Stimulated activated naive CD8-positive, alpha-beta T cell treated with anti-CD3 and anti-CD28 coated beads, Interleukin-15, amount 100 ng/mL, for 72 hours (primary cell): ENCODE data around the gene TBX2.
"Not testable (repeated sequence)": the region's sequence is repeated elsewhere in the genome, so short reads cannot be mapped to it uniquely, and the experiment has no call there.

Source experiments
- ATAC-seq: fragments of 150-1000 bp; cut with Tn5 transposase; 2 replicates; pipeline ENCODE4 v1.10.0; 2021; ENCODE audit warnings: mild to moderate bottlenecking, moderate library complexity
- DNase-seq, 2 donors: peaks; one replicate each; pipeline ENCODE4 v3.0.0; 2021 to 2022
- H3K27ac Mint-ChIP-seq, 2 donors: one replicate each; pipeline ENCODE4 v1.8.0; 2022; ENCODE audit warnings: mild to moderate bottlenecking in 2 of 2, mixed read lengths in 2 of 2, moderate library complexity in 2 of 2
- H3K27me3 Mint-ChIP-seq: one replicate; pipeline ENCODE4 v1.8.0; 2022; ENCODE audit warnings: mixed read lengths
- H3K4me1 Mint-ChIP-seq: one replicate; pipeline ENCODE4 v1.8.0; 2022; ENCODE audit warnings: mild to moderate bottlenecking, mixed read lengths
- H3K4me3 Mint-ChIP-seq, 2 donors: one replicate each; pipeline ENCODE4 v1.8.0; 2022; ENCODE audit warnings: mild to moderate bottlenecking in 2 of 2, mixed read lengths in 2 of 2, moderate library complexity in 1 of 2
- H3K9me3 Mint-ChIP-seq, 2 donors: one replicate each; pipeline ENCODE4 v1.8.0; 2022; ENCODE audit warnings: mixed read lengths in 2 of 2

The TBX2 gene

GRCh38 chr17:61421460-61421859 is 21.8 kb downstream of the TBX2 start:
- no peak overlapping the region for H3K27ac Mint-ChIP-seq
- DNase-seq = no peak
- no peaks in the 10 kb centered on the region for H3K9me3 Mint-ChIP-seq
- peaks cover 10% of the 10 kb centered on the region for H3K4me1 Mint-ChIP-seq
- no peak for ATAC-seq
- H3K4me3 Mint-ChIP-seq = no peak overlapping the region
- peaks cover 65% of the 10 kb centered on the region for H3K27me3 Mint-ChIP-seq

GRCh38 chr17:61422116-61422799 is 22.6 kb downstream of the TBX2 start:
- ATAC-seq (no peak), DNase-seq (no peak)
- H3K9me3 Mint-ChIP-seq = no peaks in the 10 kb centered on the region
- H3K27ac Mint-ChIP-seq = no peak overlapping the region
- peaks cover 2% of the 10 kb centered on the region for H3K4me1 Mint-ChIP-seq
- H3K4me3 Mint-ChIP-seq = no peak overlapping the region
- H3K27me3 Mint-ChIP-seq = peaks cover 57% of the 10 kb centered on the region

- DNase-seq = no peak
- Mint-ChIP-seq H3K4me3 (no peak overlapping the region), H3K27me3 (peaks cover 54% of the 10 kb centered on the region), H3K4me1 (no peaks in the 10 kb centered on the region), H3K9me3 (no peaks in the 10 kb centered on the region), H3K27ac (no peak overlapping the region)
- ATAC-seq = no peak
Measured at GRCh38 chr17:61422869-61423268, 23.2 kb downstream of the TBX2 start.

- DNase-seq (no peak), ATAC-seq (no peak)
- H3K27me3 Mint-ChIP-seq = peaks cover 45% of the 10 kb centered on the region
- H3K27ac Mint-ChIP-seq = no peak overlapping the region
- no peak overlapping the region for H3K4me3 Mint-ChIP-seq
- H3K4me1 Mint-ChIP-seq = no peaks in the 10 kb centered on the region
- H3K9me3 Mint-ChIP-seq = no peaks in the 10 kb centered on the region
Measured at GRCh38 chr17:61423967-61424649, 24.5 kb downstream of the TBX2 start.

- Mint-ChIP-seq H3K27me3 (peaks cover 27% of the 10 kb centered on the region), H3K27ac (no peak overlapping the region), H3K4me1 (no peaks in the 10 kb centered on the region), H3K4me3 (no peak overlapping the region), H3K9me3 (no peaks in the 10 kb centered on the region)
- DNase-seq (no peak), ATAC-seq (no peak)
Measured at GRCh38 chr17:61425682-61426481, 26.2 kb downstream of the TBX2 start.

GRCh38 chr17:61426482-61427304 is 27.1 kb downstream of the TBX2 start:
- H3K27ac Mint-ChIP-seq = no peak overlapping the region

GRCh38 chr17:61427567-61427966 is 27.9 kb downstream of the TBX2 start:
- no peak overlapping the region for H3K27ac Mint-ChIP-seq
- no peaks in the 10 kb centered on the region for H3K9me3 Mint-ChIP-seq
- ATAC-seq = no peak
- no peak overlapping the region for H3K4me3 Mint-ChIP-seq
- H3K4me1 Mint-ChIP-seq = no peaks in the 10 kb centered on the region
- peaks cover 19% of the 10 kb centered on the region for H3K27me3 Mint-ChIP-seq
- no peak for DNase-seq

More at GRCh38 chr17:61426482-61427304, 27.1 kb downstream of the TBX2 start:
- ATAC-seq (no peak), DNase-seq (no peak)
- no peaks in the 10 kb centered on the region for H3K9me3 Mint-ChIP-seq
- peaks cover 22% of the 10 kb centered on the region for H3K27me3 Mint-ChIP-seq
- H3K4me3 Mint-ChIP-seq = no peak overlapping the region
- no peaks in the 10 kb centered on the region for H3K4me1 Mint-ChIP-seq

- no peak overlapping the region for H3K4me3 Mint-ChIP-seq
- H3K27ac Mint-ChIP-seq = no peak overlapping the region
- H3K9me3 Mint-ChIP-seq = no peaks in the 10 kb centered on the region
- ATAC-seq (no peak), DNase-seq (no peak)
- H3K27me3 Mint-ChIP-seq = peaks cover 26% of the 10 kb centered on the region
- H3K4me1 Mint-ChIP-seq = no peaks in the 10 kb centered on the region
Measured at GRCh38 chr17:61429274-61429673, 29.6 kb downstream of the TBX2 start.

GRCh38 chr17:61429831-61430230 is 30.2 kb downstream of the TBX2 start:
- not testable (repeated sequence) for H3K4me3 Mint-ChIP-seq, H3K27ac Mint-ChIP-seq, H3K4me1 Mint-ChIP-seq, DNase-seq, H3K9me3 Mint-ChIP-seq, ATAC-seq
- H3K27me3 Mint-ChIP-seq = peaks cover 32% of the 10 kb centered on the region

GRCh38 chr17:61431594-61432311 is 32.1 kb downstream of the TBX2 start:
- Mint-ChIP-seq H3K4me1 (no peaks in the 10 kb centered on the region), H3K27ac (no peak overlapping the region)
- DNase-seq = no peak

GRCh38 chr17:61436273-61436672 is 36.6 kb downstream of the TBX2 start:
- Mint-ChIP-seq H3K9me3 (peaks cover 9 to 20% of the 10 kb centered on the region in 2 donors), H3K4me3 (no peak overlapping the region), H3K27me3 (peaks cover 59% of the 10 kb centered on the region), H3K4me1 (peaks cover 6% of the 10 kb centered on the region), H3K27ac (no peak overlapping the region)
- DNase-seq (no peak), ATAC-seq (no peak)

More at GRCh38 chr17:61431594-61432311, 32.1 kb downstream of the TBX2 start:
- Mint-ChIP-seq H3K27me3 (peaks cover 26% of the 10 kb centered on the region), H3K9me3 (peaks cover 0 to 7% of the 10 kb centered on the region in 2 donors), H3K4me3 (no peak overlapping the region)
- ATAC-seq = no peak

- ATAC-seq (no peak), DNase-seq (no peak)
- no peak overlapping the region for H3K4me3 Mint-ChIP-seq
- peaks cover 59% of the 10 kb centered on the region for H3K27me3 Mint-ChIP-seq
- no peak overlapping the region for H3K27ac Mint-ChIP-seq
- peaks cover 6% of the 10 kb centered on the region for H3K4me1 Mint-ChIP-seq
- H3K9me3 Mint-ChIP-seq = peaks cover 9 to 20% of the 10 kb centered on the region in 2 donors
Measured at GRCh38 chr17:61436995-61437704, 37.5 kb downstream of the TBX2 start.

- Mint-ChIP-seq H3K4me3 (no peak overlapping the region), H3K27ac (no peak overlapping the region), H3K9me3 (peaks cover 9 to 13% of the 10 kb centered on the region in 2 donors), H3K27me3 (peaks cover 62% of the 10 kb centered on the region), H3K4me1 (peaks cover 6% of the 10 kb centered on the region)
- ATAC-seq = peak; percentile 99
- no peak for DNase-seq
Measured at GRCh38 chr17:61440697-61441096, 41.1 kb downstream of the TBX2 start.

GRCh38 chr17:61441507-61441906 is 41.9 kb downstream of the TBX2 start:
- H3K4me1 Mint-ChIP-seq, H3K27ac Mint-ChIP-seq, DNase-seq, H3K4me3 Mint-ChIP-seq, ATAC-seq: not testable (repeated sequence)
- Mint-ChIP-seq H3K9me3 (peaks cover 9 to 13% of the 10 kb centered on the region in 2 donors), H3K27me3 (peaks cover 63% of the 10 kb centered on the region)
